Measurements from ENCODE around the gene GABRG3.

GABRG3 gene

GRCh38 chr15:27231811-27232210 is 260.8 kb downstream of the GABRG3 start:
- no peak for TF ChIP-seq CTCF (IDR thresholded peaks at IDR 0.05; ENCODE audit: control insufficient read depth, insufficient read depth, low read depth, low read length, missing control alignments)
- DNase-seq (ENCODE audit: low read depth) = no peak
- no peak overlapping the region for H3K4me3 ChIP-seq (ENCODE audit: control insufficient read depth, low read depth, low read length)

GRCh38 chr15:27232876-27233275 is 261.9 kb downstream of the GABRG3 start:
- TF ChIP-seq CTCF (IDR thresholded peaks at IDR 0.05; ENCODE audit: control insufficient read depth, insufficient read depth, low read depth, low read length, missing control alignments) = no peak
- no peak for DNase-seq (ENCODE audit: low read depth)
- H3K4me3 ChIP-seq (ENCODE audit: control insufficient read depth, low read depth, low read length) = no peak overlapping the region

GRCh38 chr15:27234593-27234992 is 263.6 kb downstream of the GABRG3 start:
- no peak overlapping the region for H3K4me3 ChIP-seq (ENCODE audit: control insufficient read depth, low read depth, low read length)
- DNase-seq (ENCODE audit: low read depth) = no peak
- no peak for TF ChIP-seq CTCF (IDR thresholded peaks at IDR 0.05; ENCODE audit: control insufficient read depth, insufficient read depth, low read depth, low read length, missing control alignments)

- no peak overlapping the region for H3K4me3 ChIP-seq (ENCODE audit: control insufficient read depth, low read depth, low read length)
- TF ChIP-seq CTCF (IDR thresholded peaks at IDR 0.05; ENCODE audit: control insufficient read depth, insufficient read depth, low read depth, low read length, missing control alignments) = no peak
- DNase-seq (ENCODE audit: low read depth) = no peak
These were observed 264.2 kb downstream of the GABRG3 start for GRCh38 chr15:27235161-27235560.

- no peak for DNase-seq (ENCODE audit: low read depth)
- H3K4me3 ChIP-seq (ENCODE audit: control insufficient read depth, low read depth, low read length) = no peak overlapping the region
- TF ChIP-seq CTCF (IDR thresholded peaks at IDR 0.05; ENCODE audit: control insufficient read depth, insufficient read depth, low read depth, low read length, missing control alignments) = no peak
These were observed 264.7 kb downstream of the GABRG3 start for GRCh38 chr15:27235681-27236080.

- TF ChIP-seq CTCF (IDR thresholded peaks at IDR 0.05; ENCODE audit: control insufficient read depth, insufficient read depth, low read depth, low read length, missing control alignments) = no peak
- DNase-seq (ENCODE audit: low read depth) = no peak
- no peak overlapping the region for H3K4me3 ChIP-seq (ENCODE audit: control insufficient read depth, low read depth, low read length)
These were observed 266.4 kb downstream of the GABRG3 start for GRCh38 chr15:27237319-27237939.

- TF ChIP-seq CTCF (IDR thresholded peaks at IDR 0.05; ENCODE audit: control insufficient read depth, insufficient read depth, low read depth, low read length, missing control alignments) = no peak
- no peak for DNase-seq (ENCODE audit: low read depth)
- no peak overlapping the region for H3K4me3 ChIP-seq (ENCODE audit: control insufficient read depth, low read depth, low read length)
These were observed 267.2 kb downstream of the GABRG3 start for GRCh38 chr15:27238209-27238608.
